GM21528 (cell line): Measurements from ENCODE around the gene DBH.

ENCODE experiments used
- ATAC-seq: cut with Tn5 transposase; IDR thresholded peaks from one replicate; pipeline ENCODE4 v1.9.1; 2021; ENCODE audit warnings: mild to moderate bottlenecking, moderate library complexity; ENCODE audit not compliant: unreplicated experiment, low FRiP score

DBH gene

GRCh38 chr9:133635533-133636531, at the start of gene DBH:
Gene DBH, plus strand, starts transcription at chr9:133636363. Its CDS starts 9 bp downstream, at chr9:133636372.
- ATAC-seq = no peak

GRCh38 chr9:133587051-133587450, 49.1 kb upstream of the DBH start:
- no peak for ATAC-seq

GRCh38 chr9:133587466-133587865, 48.7 kb upstream of the DBH start:
- no peak for ATAC-seq

- ATAC-seq = no peak
Measured at GRCh38 chr9:133589454-133590227, 46.5 kb upstream of the DBH start.

GRCh38 chr9:133590231-133590855, 45.8 kb upstream of the DBH start:
- ATAC-seq = no peak

- ATAC-seq = no peak
Measured at GRCh38 chr9:133591116-133591910, 44.9 kb upstream of the DBH start.

GRCh38 chr9:133591985-133592384, 44.2 kb upstream of the DBH start:
- ATAC-seq = no peak

GRCh38 chr9:133592731-133593409, 43.3 kb upstream of the DBH start:
- no peak for ATAC-seq

GRCh38 chr9:133593587-133594253, 42.4 kb upstream of the DBH start:
- no peak for ATAC-seq

GRCh38 chr9:133594310-133594709, 41.9 kb upstream of the DBH start:
- no peak for ATAC-seq

- ATAC-seq = no peak
Measured at GRCh38 chr9:133595910-133596309, 40.3 kb upstream of the DBH start.

- no peak for ATAC-seq
Measured at GRCh38 chr9:133597316-133597957, 38.7 kb upstream of the DBH start.

GRCh38 chr9:133598978-133599377, 37.2 kb upstream of the DBH start:
- ATAC-seq = no peak

GRCh38 chr9:133599470-133600173, 36.5 kb upstream of the DBH start:
- ATAC-seq = no peak

- ATAC-seq = no peak
Measured at GRCh38 chr9:133600739-133601138, 35.4 kb upstream of the DBH start.

- no peak for ATAC-seq
Measured at GRCh38 chr9:133601746-133602145, 34.4 kb upstream of the DBH start.

- no peak for ATAC-seq
Measured at GRCh38 chr9:133602277-133602676, 33.9 kb upstream of the DBH start.
